BLaER1 treated with 17β-estradiol and CSF1 and Interleukin-3, amounts not matched to agents 10 nM and 100 nM (cell line): ENCODE data around the gene KCTD2.
"Not testable (repeated sequence)": the region's sequence is repeated elsewhere in the genome, so short reads cannot be mapped to it uniquely, and the experiment has no call there.

Experiments
- H3K27ac ChIP-seq, 11 experiments: shearing (Covaris generic); formaldehyde crosslinking; 2 replicates each; pipeline ENCODE4 v1.8.1; 2022
- H3K27me3 ChIP-seq, 11 experiments: shearing (Covaris generic); formaldehyde crosslinking; 2 replicates each; pipeline ENCODE4 v1.8.1; 2022
- H3K36me3 ChIP-seq, 11 experiments: shearing (Covaris generic); formaldehyde crosslinking; 2 replicates each; pipeline ENCODE4 v1.8.1; 2022
- H3K4me1 ChIP-seq, 10 experiments: shearing (Covaris generic); formaldehyde crosslinking; 2 replicates each; pipeline ENCODE4 v1.8.1; 2022
- H3K4me2 ChIP-seq, 11 experiments: shearing (Covaris generic); formaldehyde crosslinking; 2 replicates each; pipeline ENCODE4 v1.8.1; 2022
- H3K4me3 ChIP-seq, 10 experiments: shearing (Covaris generic); formaldehyde crosslinking; 2 replicates each; pipeline ENCODE4 v1.8.1; 2022
- H3K9ac ChIP-seq, 11 experiments: shearing (Covaris generic); formaldehyde crosslinking; 2 replicates each; pipeline ENCODE4 v1.8.1; 2022
- H3K9me3 ChIP-seq, 11 experiments: shearing (Covaris generic); formaldehyde crosslinking; replicated peaks in 1 of 11; 2 replicates each; pipeline ENCODE4 v1.8.1; 2022
- H4K20me1 ChIP-seq, 11 experiments: shearing (Covaris generic); formaldehyde crosslinking; 2 replicates each; pipeline ENCODE4 v1.8.1; 2022
- Cebpa-rat ChIP-seq, 11 experiments: shearing (Covaris generic); IDR thresholded peaks; 2 replicates each; pipeline ENCODE4 v1.8.1; 2022

KCTD2 gene

DNA sequence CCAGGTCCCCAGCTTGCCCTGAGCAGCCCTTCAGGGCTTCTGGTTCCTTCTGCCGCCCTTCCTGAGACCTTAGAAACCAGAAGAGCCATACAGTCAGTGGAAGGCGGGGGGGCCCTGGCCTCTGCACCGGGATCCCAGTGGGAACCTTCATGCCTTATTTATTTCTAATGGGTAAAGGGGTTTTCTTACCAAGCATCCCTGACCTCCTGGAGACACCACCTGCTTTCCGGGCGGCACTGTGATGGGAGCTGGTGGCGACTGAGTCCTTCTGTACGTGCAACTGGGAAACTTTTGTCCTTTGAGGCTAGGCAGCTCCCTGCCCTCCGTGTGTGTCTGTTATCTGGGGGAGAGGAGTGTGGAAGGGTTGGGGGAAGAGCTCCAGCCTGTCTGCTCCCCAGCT, 41.7 kb upstream of the KCTD2 start:
- Histone ChIP-seq H3K9ac (no peak overlapping the region), H3K27me3 (no peaks in the 10 kb centered on the region), H4K20me1 (peaks cover 0 to 3% (median 0%) of the 10 kb centered on the region in 11 experiments; a peak in 1 of 22 replicates), H3K9me3 (no peaks in the 10 kb centered on the region), H3K4me3 (no peak overlapping the region), H3K36me3 (peaks cover 0 to 32% (median 12%) of the 10 kb centered on the region in 11 experiments; a peak in 12 of 22 replicates), H3K4me1 (peaks cover 0 to 8% (median 0%) of the 10 kb centered on the region in 10 experiments; a peak in 4 of 20 replicates), H3K27ac (no peak overlapping the region), H3K4me2 (no peak overlapping the region)
- TF ChIP-seq Cebpa-rat (IDR thresholded peaks at IDR 0.05) = no peak

DNA sequence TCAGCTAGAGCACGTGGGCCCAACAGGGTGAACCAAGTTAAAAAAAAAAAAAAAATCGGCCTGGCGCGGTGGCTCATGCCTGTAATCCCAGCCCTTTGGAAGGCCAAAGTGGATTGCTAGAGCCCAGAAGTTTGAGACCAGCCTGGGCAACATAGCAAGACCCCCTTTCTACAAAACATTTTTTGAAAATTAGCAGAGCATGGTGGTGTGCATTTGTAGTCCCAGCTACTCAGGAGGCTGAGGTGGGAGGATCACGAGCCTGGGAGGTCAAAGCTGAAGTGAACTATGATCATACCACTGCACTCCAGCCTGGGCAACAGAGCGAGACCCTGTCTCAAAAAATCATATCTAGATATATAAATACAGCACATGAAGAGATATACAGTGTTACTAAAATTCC, 40.9 kb upstream of the KCTD2 start:
- peaks cover 0 to 28% (median 10%) of the 10 kb centered on the region in 11 experiments; a peak in 12 of 22 replicates for H3K36me3 ChIP-seq
- not testable (repeated sequence) for H3K4me2 ChIP-seq, H3K9me3 ChIP-seq, H3K27ac ChIP-seq, H3K4me3 ChIP-seq, H3K4me1 ChIP-seq, H3K9ac ChIP-seq, H3K27me3 ChIP-seq, H4K20me1 ChIP-seq

DNA sequence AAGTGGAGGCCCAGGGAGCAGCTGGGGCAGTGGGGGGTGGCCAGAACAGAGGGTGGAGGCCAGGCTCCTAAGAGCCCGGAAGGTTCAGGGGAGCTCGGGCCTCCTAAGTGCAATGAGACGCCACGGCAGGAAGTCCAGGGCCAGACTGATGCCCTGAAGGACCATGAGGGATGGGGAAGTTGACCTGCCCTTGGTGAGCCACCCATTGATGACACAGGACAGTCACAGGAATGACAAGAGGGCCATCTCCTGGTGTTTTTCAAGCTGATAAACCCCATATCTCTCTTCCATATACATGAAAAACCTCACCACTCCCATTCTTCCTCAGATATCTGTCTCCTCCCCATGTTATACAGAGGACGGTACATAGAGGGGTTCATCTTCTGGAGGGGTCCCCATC, 40.4 kb upstream of the KCTD2 start:
- no peaks in the 10 kb centered on the region for H3K9me3 ChIP-seq
- peaks cover 0 to 3% (median 0%) of the 10 kb centered on the region in 11 experiments; a peak in 1 of 22 replicates for H4K20me1 ChIP-seq
- H3K4me3 ChIP-seq = no peak overlapping the region
- no peak overlapping the region for H3K9ac ChIP-seq
- no peak overlapping the region for H3K4me2 ChIP-seq
- peaks cover 0 to 11% (median 10%) of the 10 kb centered on the region in 10 experiments; a peak in 16 of 20 replicates for H3K4me1 ChIP-seq
- no peaks in the 10 kb centered on the region for H3K27me3 ChIP-seq
- H3K27ac ChIP-seq = no peak overlapping the region
- no peak for TF ChIP-seq Cebpa-rat (IDR thresholded peaks at IDR 0.05)
- H3K36me3 ChIP-seq = peaks cover 0 to 22% (median 5%) of the 10 kb centered on the region in 11 experiments; a peak in 12 of 22 replicates

GRCh38 chr17:75008373-75008772, 38.7 kb upstream of the KCTD2 start:
- H3K36me3 ChIP-seq = peaks cover 0 to 7% (median 0%) of the 10 kb centered on the region in 11 experiments; a peak in 7 of 22 replicates
- H3K4me2 ChIP-seq = no peak overlapping the region
- H3K27me3 ChIP-seq = no peaks in the 10 kb centered on the region
- H3K4me1 ChIP-seq = peaks cover 3 to 23% (median 21%) of the 10 kb centered on the region in 10 experiments
- H3K9ac ChIP-seq = no peak overlapping the region
- H3K9me3 ChIP-seq = no peaks in the 10 kb centered on the region
- H4K20me1 ChIP-seq = 0 out of 22 replicates have a peak, but pooled peaks cover 0 to 3% (median 0%) of the 10 kb centered on the region in 11 experiments
- H3K4me3 ChIP-seq = no peak overlapping the region
- TF ChIP-seq Cebpa-rat (IDR thresholded peaks at IDR 0.05) = no peak
- H3K27ac ChIP-seq = no peak overlapping the region

- Histone ChIP-seq H3K4me1 (peaks cover 12 to 32% (median 29%) of the 10 kb centered on the region in 10 experiments), H3K4me2 (no peak overlapping the region), H3K27me3 (no peaks in the 10 kb centered on the region), H3K36me3 (no peaks in the 10 kb centered on the region; a peak in 1 of 22 replicates), H3K27ac (no peak overlapping the region), H3K9me3 (no peaks in the 10 kb centered on the region), H3K9ac (no peak overlapping the region), H4K20me1 (peaks cover 0 to 4% (median 0%) of the 10 kb centered on the region in 11 experiments; a peak in 2 of 22 replicates), H3K4me3 (no peak overlapping the region)
- TF ChIP-seq Cebpa-rat (IDR thresholded peaks at IDR 0.05) = no peak
These were observed 37.8 kb upstream of the KCTD2 start for GRCh38 chr17:75009139-75009724.

- Histone ChIP-seq H3K4me3 (no peak overlapping the region), H3K9ac (no peak overlapping the region), H3K27me3 (no peaks in the 10 kb centered on the region), H4K20me1 (peaks cover 0 to 4% (median 0%) of the 10 kb centered on the region in 11 experiments; a peak in 2 of 22 replicates), H3K4me1 (peaks cover 18 to 36% (median 32%) of the 10 kb centered on the region in 10 experiments), H3K27ac (no peak overlapping the region), H3K36me3 (peaks cover 0 to 9% (median under 1%) of the 10 kb centered on the region in 11 experiments; a peak in 4 of 22 replicates), H3K4me2 (peak overlapping the region in 6 of 11 experiments; percentile 76 to 96 (median 86); a peak in 12 of 22 replicates), H3K9me3 (no peaks in the 10 kb centered on the region)
- no peak for TF ChIP-seq Cebpa-rat (IDR thresholded peaks at IDR 0.05)
These were observed 36.2 kb upstream of the KCTD2 start for GRCh38 chr17:75010683-75011400.

GRCh38 chr17:75011401-75012095, 35.5 kb upstream of the KCTD2 start:
- no peak for TF ChIP-seq Cebpa-rat (IDR thresholded peaks at IDR 0.05)
- Histone ChIP-seq H3K9ac (peak overlapping the region in 10 of 11 experiments; percentile 79 to 89 (median 86); a peak in 14 of 22 replicates), H3K27me3 (no peaks in the 10 kb centered on the region), H3K36me3 (peaks cover 0 to 16% (median 8%) of the 10 kb centered on the region in 11 experiments; a peak in 17 of 22 replicates), H3K4me2 (peak overlapping the region; percentile 76 to 99 (median 88)), H3K9me3 (no peaks in the 10 kb centered on the region), H4K20me1 (peaks cover 0 to 4% (median 0%) of the 10 kb centered on the region in 11 experiments; a peak in 3 of 22 replicates), H3K27ac (peak overlapping the region in 9 of 11 experiments; percentile 65 to 88 (median 85); a peak in 14 of 22 replicates), H3K4me3 (peak overlapping the region in 8 of 10 experiments; percentile 78 to 94 (median 80); a peak in 9 of 20 replicates), H3K4me1 (peaks cover 18 to 36% (median 32%) of the 10 kb centered on the region in 10 experiments)

DNA sequence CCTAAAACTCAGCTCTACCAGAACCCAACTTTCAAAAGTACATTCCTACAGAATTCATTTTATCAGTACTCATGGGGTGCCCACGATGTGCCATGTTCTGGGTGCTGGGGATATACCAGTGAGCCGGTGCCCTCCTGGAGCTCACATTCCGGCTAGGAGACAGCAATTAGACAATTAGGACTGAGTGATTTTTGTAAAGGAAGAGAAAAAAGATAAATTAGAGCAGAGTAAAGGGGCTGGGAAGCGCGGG, 35.0 kb upstream of the KCTD2 start:
- no peak for TF ChIP-seq Cebpa-rat (IDR thresholded peaks at IDR 0.05)
- Histone ChIP-seq H3K4me2 (peak overlapping the region; percentile 76 to 99 (median 88)), H4K20me1 (peaks cover 0 to 6% (median 0%) of the 10 kb centered on the region in 11 experiments; a peak in 3 of 22 replicates), H3K9ac (peak overlapping the region; percentile 79 to 89 (median 86); a peak in 21 of 22 replicates), H3K27ac (peak overlapping the region; percentile 49 to 88 (median 84); a peak in 21 of 22 replicates), H3K9me3 (no peaks in the 10 kb centered on the region), H3K4me3 (peak overlapping the region; percentile 76 to 94 (median 79)), H3K36me3 (peaks cover 0 to 21% (median 12%) of the 10 kb centered on the region in 11 experiments; a peak in 18 of 22 replicates), H3K4me1 (peaks cover 18 to 36% (median 32%) of the 10 kb centered on the region in 10 experiments), H3K27me3 (no peaks in the 10 kb centered on the region)
